ENCODE measurements around the gene ADAMTS2. TPM values are rescaled to one million over a fixed set of nuclear protein-coding genes. Genes with fewer than 3 reads are reported as not detected.
"Not testable (repeated sequence)": the region's sequence is repeated elsewhere in the genome, so short reads cannot be mapped to it uniquely, and the experiment has no call there.

ADAMTS2 gene
- total and polyA plus RNA-seq, 2 of the 8 experiments (the other 6 are each of a cell fraction or from before 2014, with no cell fraction given) = 6.6 to 7.3 TPM

- H3K36me3 ChIP-seq (ENCODE audit: control insufficient read depth in 2 of 4, insufficient read depth in 4 of 4, low read length in 3 of 4); H4K5ac ChIP-seq (ENCODE audit: insufficient read length, low read depth, low read length); H2BK120ac ChIP-seq (replicated peaks; ENCODE audit: low read depth, low read length); H2BK5ac ChIP-seq (ENCODE audit: low read depth, low read length); H3K4me1 ChIP-seq (replicated peaks in 1 of 4; ENCODE audit: control insufficient read depth in 3 of 4, insufficient read depth in 4 of 4, low read length in 3 of 4); H3K56ac ChIP-seq (replicated peaks; ENCODE audit: insufficient read length, low read depth, low read length); H2BK12ac ChIP-seq (ENCODE audit: low read depth, low read length); H3K14ac ChIP-seq (ENCODE audit: insufficient read length); H2BK20ac ChIP-seq (ENCODE audit: low read length); FAIRE-seq; H4K8ac ChIP-seq (ENCODE audit: extremely low read depth, insufficient read depth, low read length); H4K20me1 ChIP-seq (replicated peaks in 1 of 2; ENCODE audit: control insufficient read depth in 1 of 2, insufficient read depth in 2 of 2, low read length in 2 of 2); H2BK15ac ChIP-seq (ENCODE audit: low read length); H3K4me3 ChIP-seq (ENCODE audit: extremely low read depth in 1 of 4, insufficient read depth in 2 of 4, low read depth in 3 of 4, low read length in 4 of 4); DNase-seq (ENCODE audit: low read depth in 1 of 2, low spot score in 2 of 2); H2AFZ ChIP-seq (ENCODE audit: low read length); H3K4ac ChIP-seq (replicated peaks; ENCODE audit: insufficient read length, low read depth, low read length); H3K79me2 ChIP-seq (ENCODE audit: control insufficient read depth in 1 of 2, insufficient read depth in 2 of 2, low read length in 2 of 2); H3K27me3 ChIP-seq (replicated peaks in 1 of 4; ENCODE audit: control insufficient read depth in 3 of 4, extremely low read depth in 1 of 4, insufficient read depth in 3 of 4, low read length in 3 of 4); H3K4me2 ChIP-seq (ENCODE audit: insufficient read depth in 1 of 2, low read depth in 2 of 2, low read length in 2 of 2); H3K9me3 ChIP-seq (ENCODE audit: insufficient read depth in 2 of 2, low read depth in 1 of 2, low read length in 1 of 2); CTCF ChIA-PET (ENCODE audit: partially characterized antibody); H3K79me1 ChIP-seq (ENCODE audit: low read depth, low read length); H4K91ac ChIP-seq (replicated peaks; ENCODE audit: insufficient read length, low read length); H3K23me2 ChIP-seq (ENCODE audit: low read depth, low read length); H3K23ac ChIP-seq (ENCODE audit: insufficient read length); H3K27ac ChIP-seq (ENCODE audit: low read depth, low read length); H2AK5ac ChIP-seq (ENCODE audit: low read depth, low read length); H3K9ac ChIP-seq (replicated peaks in 1 of 4; ENCODE audit: extremely low read depth in 1 of 4, low read depth in 3 of 4, low read length in 3 of 4); H3K18ac ChIP-seq (ENCODE audit: extremely low read depth, low read length); POLR2A ChIA-PET (ENCODE audit: partially characterized antibody): not testable (repeated sequence)
- WGBS, 2 experiments (ENCODE audit: extremely low coverage in 1 of 2, insufficient coverage in 1 of 2, insufficient read length in 1 of 2, insufficient replicate concordance in 2 of 2, low coverage in 1 of 2, low lambda C conversion rate in 2 of 2, missing lambda C conversion rate in 1 of 2) = 88% methylated on average over 10 of the region's 10 CpGs; no CpG with 5 or more reads in 1 of the 2 experiments
Measured at GRCh38 chr5:179283908-179284307, 61.4 kb downstream of the ADAMTS2 start.
